ENCODE results near the gene NAT9. TPM values are rescaled to one million over a fixed set of nuclear protein-coding genes. Genes with fewer than 3 reads are reported as not detected.

Gene NAT9
- total RNA-seq, 1 donor from 2014 or later: 36.5 TPM

GRCh38 chr17:74764751-74765286, 11.3 kb downstream of the NAT9 start:
- no peak for DNase-seq (ENCODE audit: extremely low read depth, low read depth, low spot score)

- no peak for DNase-seq (ENCODE audit: extremely low read depth, low read depth, low spot score)
Observed at GRCh38 chr17:74763565-74764387, 12.4 kb downstream of the NAT9 start.

GRCh38 chr17:74761931-74762330, 14.2 kb downstream of the NAT9 start:
- no peak for DNase-seq (ENCODE audit: extremely low read depth, low read depth, low spot score)

- DNase-seq (ENCODE audit: extremely low read depth, low read depth, low spot score): no peak
Observed at GRCh38 chr17:74761419-74761818, 14.7 kb downstream of the NAT9 start.

- DNase-seq (ENCODE audit: extremely low read depth, low read depth, low spot score): no peak
Observed at GRCh38 chr17:74760404-74761105, 15.6 kb downstream of the NAT9 start.

GRCh38 chr17:74759941-74760340, 16.2 kb downstream of the NAT9 start:
- DNase-seq (ENCODE audit: extremely low read depth, low read depth, low spot score): no peak

- DNase-seq (ENCODE audit: extremely low read depth, low read depth, low spot score): no peak
Observed at GRCh38 chr17:74759243-74759801, 16.8 kb downstream of the NAT9 start.

GRCh38 chr17:74758848-74759168, 17.3 kb downstream of the NAT9 start:
- no peak for DNase-seq (ENCODE audit: extremely low read depth, low read depth, low spot score)

GRCh38 chr17:74757931-74758847, 18.0 kb downstream of the NAT9 start:
- no peak for DNase-seq (ENCODE audit: extremely low read depth, low read depth, low spot score)

GRCh38 chr17:74757502-74757901, 18.6 kb downstream of the NAT9 start:
- no peak for DNase-seq (ENCODE audit: extremely low read depth, low read depth, low spot score)

- no peak for DNase-seq (ENCODE audit: extremely low read depth, low read depth, low spot score)
Observed at GRCh38 chr17:74756891-74757290, 19.3 kb downstream of the NAT9 start.

- no peak for DNase-seq (ENCODE audit: extremely low read depth, low read depth, low spot score)
Observed at GRCh38 chr17:74755533-74755932, 20.6 kb downstream of the NAT9 start.

GRCh38 chr17:74754832-74755231, 21.3 kb downstream of the NAT9 start:
- DNase-seq (ENCODE audit: extremely low read depth, low read depth, low spot score): no peak

GRCh38 chr17:74752822-74753401, 23.2 kb downstream of the NAT9 start:
- DNase-seq (ENCODE audit: extremely low read depth, low read depth, low spot score): no peak

- DNase-seq (ENCODE audit: extremely low read depth, low read depth, low spot score): no peak
Observed at GRCh38 chr17:74752415-74752814, 23.7 kb downstream of the NAT9 start.

GRCh38 chr17:74750327-74751069, 25.6 kb downstream of the NAT9 start:
- no peak for DNase-seq (ENCODE audit: extremely low read depth, low read depth, low spot score)

- DNase-seq (ENCODE audit: extremely low read depth, low read depth, low spot score): no peak
Observed at GRCh38 chr17:74750039-74750326, 26.2 kb downstream of the NAT9 start.

- DNase-seq (ENCODE audit: extremely low read depth, low read depth, low spot score): no peak
Observed at GRCh38 chr17:74749279-74750038, 26.7 kb downstream of the NAT9 start.
